Measurements from ENCODE around the gene RBM19.
A peak's percentile ranks its signal among the peaks of the same experiment; 100 is the strongest.
"Not testable (repeated sequence)": the region's sequence is repeated elsewhere in the genome, so short reads cannot be mapped to it uniquely, and the experiment has no call there.

Gene RBM19, protein sequence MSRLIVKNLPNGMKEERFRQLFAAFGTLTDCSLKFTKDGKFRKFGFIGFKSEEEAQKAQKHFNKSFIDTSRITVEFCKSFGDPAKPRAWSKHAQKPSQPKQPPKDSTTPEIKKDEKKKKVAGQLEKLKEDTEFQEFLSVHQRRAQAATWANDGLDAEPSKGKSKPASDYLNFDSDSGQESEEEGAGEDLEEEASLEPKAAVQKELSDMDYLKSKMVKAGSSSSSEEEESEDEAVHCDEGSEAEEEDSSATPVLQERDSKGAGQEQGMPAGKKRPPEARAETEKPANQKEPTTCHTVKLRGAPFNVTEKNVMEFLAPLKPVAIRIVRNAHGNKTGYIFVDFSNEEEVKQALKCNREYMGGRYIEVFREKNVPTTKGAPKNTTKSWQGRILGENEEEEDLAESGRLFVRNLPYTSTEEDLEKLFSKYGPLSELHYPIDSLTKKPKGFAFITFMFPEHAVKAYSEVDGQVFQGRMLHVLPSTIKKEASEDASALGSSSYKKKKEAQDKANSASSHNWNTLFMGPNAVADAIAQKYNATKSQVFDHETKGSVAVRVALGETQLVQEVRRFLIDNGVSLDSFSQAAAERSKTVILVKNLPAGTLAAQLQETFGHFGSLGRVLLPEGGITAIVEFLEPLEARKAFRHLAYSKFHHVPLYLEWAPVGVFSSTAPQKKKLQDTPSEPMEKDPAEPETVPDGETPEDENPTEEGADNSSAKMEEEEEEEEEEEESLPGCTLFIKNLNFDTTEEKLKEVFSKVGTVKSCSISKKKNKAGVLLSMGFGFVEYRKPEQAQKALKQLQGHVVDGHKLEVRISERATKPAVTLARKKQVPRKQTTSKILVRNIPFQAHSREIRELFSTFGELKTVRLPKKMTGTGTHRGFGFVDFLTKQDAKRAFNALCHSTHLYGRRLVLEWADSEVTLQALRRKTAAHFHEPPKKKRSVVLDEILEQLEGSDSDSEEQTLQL

GRCh38 chr12:113965951-113966797 lies at the start of gene RBM19:
TSS of gene RBM19 (minus strand) at chr12:113966325. CDS start at chr12:113966227, 98 bp downstream.
- DNase-seq, result peak; percentile 97

DNA sequence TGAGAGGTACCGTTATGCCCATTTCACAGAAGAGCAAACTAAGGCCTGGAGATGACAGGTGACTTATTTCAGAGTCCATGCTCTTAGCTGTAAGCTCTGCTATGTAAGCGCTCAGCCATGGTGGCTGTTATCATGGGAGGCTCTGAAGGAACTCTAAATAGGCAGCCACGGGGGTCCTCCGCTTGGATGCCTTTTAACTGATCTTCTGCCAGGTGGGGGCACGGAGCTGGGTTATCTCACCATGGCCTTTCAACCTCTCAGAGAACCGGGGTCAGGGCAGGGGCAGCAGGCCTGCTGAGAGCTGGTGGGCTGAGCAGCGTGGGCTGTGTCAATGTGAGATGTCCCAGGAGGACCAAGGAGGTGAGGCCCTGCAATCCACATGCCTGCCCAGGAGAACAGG lies 49.7 kb upstream of the RBM19 start:
- no peak for DNase-seq

DNA sequence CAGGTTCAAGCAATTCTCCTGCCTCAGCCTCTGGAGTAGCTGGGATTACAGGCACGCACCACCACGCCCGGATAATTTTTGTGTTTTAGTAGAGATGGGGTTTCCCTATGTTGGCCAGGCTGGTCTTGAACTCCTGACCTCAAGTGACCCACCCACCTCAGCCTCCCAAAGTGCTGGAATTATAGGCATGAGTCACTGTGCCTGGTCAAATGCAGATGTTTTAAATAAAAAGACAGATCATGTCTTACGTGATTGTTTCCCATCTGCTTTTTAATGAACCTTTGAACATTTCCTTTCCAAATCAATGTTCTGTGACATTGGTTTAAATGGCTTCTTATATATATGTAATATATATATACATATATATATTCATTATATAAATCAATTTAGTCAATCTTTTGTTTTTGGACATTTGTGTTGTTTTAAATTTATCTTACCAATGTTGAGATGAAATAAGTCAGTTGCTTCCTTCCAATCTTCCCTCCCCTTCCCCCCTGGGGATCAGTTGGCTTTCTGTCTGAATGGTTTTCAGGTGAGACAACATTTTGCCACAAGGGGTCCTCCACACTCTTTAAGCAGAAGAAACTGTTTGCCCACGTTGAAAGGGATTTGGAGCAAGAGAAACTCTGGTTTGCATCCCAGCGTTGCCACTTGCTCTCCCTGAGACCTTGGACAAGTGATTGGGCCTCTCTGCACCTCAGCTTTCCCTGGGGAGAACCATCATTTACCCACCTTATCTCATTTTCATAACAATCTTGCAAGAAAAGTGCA lies 47.6 kb upstream of the RBM19 start:
- peak; percentile 16 for DNase-seq

DNA sequence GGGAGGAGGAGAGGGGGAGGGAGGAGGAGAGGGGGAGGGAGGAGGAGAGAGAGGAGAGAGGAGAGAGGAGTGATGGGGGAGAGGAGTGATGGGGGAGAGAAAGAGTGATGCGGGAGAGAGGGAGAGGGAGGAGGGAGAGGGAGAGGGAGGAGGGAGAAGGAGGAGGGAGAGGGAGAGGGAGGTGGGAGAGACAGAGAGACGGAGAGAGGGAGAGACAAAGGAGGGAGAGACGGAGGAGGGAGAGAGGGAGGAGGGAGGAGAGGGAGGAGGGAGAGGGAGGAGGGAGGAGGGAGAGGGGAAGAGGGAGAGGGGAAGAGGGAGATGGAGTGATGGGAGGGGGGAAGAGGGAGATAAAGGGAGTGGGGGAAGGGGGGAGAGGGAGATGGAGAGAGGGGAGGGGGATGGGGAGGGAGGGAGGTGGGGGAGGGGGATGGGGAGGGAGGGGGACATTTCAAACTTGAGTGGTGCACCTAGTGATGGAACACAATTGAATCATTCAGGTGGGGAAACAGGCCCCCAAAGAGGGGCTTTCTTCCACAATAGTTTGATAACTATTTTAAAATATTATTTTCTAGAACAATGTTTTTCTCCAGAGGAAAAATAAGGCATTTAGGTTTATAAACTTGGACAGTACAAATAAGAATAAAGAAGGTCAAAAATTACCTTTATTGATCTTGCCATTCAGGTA lies 46.8 kb upstream of the RBM19 start:
- no peak for DNase-seq

DNA sequence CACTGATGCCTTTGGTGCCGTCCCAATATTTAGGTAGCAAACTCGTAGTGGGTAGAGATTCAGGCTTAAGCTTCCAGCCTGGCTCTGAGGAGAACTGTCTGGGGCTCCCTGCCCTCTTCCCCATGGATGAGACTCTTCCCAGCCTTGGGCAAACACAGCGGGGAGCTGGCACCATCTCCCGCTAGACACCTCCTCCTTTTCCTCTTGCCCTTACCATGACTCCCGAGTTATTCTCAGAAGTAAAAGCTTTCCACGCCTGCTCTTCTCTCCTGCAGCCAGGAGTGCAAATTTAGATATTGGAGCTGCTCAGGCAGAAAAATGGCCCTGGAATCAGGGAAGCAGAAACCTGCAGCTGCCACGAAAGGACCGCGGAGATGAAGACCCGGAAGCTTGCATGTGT lies 45.6 kb upstream of the RBM19 start:
- no peak for DNase-seq

DNA sequence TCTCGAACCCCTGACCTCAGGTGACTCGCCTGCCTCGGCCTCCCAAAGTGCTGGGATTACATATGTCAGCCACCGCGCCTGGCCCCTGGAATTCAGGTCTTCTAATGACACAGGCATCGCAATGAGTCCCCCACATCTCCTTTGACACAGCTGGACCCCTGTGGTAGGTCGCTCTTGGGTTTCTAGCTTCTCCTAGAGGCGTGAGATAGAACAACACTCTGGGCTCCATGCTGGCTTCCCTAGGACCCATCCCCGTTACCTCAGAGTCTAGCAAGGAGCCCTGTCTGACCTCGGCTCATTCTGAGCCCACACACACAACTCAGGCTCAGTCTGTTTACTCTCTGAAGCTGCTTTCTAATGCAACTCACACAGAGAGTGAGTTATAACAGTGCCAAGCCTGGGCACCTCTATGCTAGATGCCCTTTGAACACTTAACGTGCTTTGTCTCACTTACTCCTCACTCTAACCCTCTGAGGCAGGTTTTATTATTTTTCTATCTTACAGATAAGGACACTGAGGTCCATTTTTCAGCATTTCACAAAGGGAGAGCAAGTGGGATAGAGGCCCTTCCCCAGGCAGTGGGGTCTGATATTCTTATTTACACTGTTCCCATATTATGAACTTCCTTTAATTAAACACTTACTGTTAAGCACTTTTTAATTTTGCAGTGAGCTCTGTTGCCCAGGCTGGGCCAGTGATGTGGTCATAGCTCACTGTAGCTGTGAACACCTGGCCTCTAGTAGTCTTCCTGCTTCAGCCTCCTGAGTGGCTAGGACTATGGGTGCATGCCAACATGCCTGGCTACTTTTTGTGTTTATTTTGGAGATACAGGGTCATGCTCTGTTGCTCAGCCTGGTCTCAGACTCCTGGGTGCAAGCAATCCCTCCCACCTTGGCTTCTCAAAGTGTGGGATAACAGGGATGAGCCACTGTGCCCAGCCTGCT lies 40.6 kb upstream of the RBM19 start:
- DNase-seq, result no peak

- no peak for DNase-seq
Observed at GRCh38 chr12:114004402-114004801, 38.3 kb upstream of the RBM19 start.

- DNase-seq, result no peak
Observed at GRCh38 chr12:114003286-114003685, 37.2 kb upstream of the RBM19 start.

DNA sequence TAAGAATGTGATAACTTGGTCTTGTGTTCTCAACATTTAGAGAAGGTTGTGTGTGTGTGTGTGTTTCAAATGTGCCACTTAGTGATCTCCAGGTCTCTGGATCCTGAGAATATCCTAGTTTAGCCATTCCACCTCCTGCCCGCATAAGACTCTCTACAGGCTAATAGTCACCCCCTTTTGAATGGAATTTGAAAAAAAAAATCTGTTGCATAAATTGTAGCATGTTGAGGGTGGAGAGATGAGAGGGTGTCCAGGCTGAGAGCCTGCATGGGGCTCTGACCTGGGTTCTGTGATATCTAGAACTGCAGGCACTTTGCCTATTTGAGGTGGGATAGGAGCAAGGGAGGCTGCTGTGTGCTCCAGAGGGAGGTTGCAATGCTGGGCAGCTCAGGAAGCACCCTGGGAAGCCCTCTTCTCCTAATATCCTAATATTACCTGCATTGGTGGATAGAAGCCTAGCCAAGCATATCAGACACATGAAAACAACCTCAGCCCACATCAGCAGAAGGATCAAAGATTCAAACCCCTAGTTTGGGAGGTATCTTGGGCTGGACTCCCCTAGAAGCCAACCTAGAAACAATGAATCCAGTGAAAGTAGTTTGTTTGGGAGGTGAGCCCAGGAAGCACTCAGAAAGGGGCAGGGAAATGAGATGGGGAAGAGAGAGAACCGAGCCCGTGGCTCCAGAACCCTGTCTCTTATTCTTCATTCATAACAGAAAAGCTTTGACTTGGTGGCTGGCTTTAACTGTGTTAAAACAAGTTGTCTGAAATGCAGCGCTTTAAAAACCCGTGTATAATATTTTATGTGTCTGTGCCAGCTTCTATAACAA lies 35.6 kb upstream of the RBM19 start:
- no peak for DNase-seq

GRCh38 chr12:114000861-114001260 lies 34.7 kb upstream of the RBM19 start:
- DNase-seq, result no peak

DNA sequence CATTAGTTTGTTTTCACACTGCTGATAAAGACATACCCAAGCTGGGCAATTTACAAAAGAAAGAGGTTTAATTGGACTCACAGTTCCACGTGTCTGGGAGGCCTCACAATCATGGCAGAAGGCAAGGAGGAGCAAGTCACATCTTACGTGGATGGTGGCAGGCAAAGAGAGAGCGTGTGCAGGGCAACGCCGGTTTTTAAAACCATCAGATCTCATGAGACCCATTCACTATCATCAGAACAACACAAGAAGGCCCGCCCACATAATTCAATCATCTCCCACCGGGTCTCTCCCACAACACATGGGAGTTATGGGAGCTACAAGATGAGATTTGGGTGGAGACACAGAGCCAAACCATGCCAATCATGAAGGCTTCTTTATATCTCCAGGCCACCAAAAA lies 34.1 kb upstream of the RBM19 start:
- DNase-seq, result not testable (repeated sequence)

DNA sequence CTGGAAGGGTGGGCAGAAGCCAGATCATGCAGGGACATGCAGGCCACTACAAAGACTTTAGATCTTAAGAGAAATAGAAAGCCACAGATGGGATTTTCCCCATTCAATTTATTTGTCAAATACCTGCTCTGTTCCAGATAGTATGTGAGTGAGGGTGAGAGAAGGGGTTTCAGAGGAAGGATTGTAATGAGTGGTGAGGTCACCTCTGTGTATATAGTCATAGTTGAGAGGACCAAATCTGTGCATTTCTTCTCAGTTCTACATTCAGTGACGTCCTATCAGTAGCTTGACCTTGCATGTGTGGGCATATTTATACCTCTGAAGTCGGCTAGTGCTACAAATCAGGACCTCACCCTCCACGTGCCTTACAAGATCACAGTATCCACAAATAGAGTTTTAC lies 31.2 kb upstream of the RBM19 start:
- no peak for DNase-seq

- DNase-seq, result no peak
Observed at GRCh38 chr12:113996026-113996425, 29.9 kb upstream of the RBM19 start.

DNA sequence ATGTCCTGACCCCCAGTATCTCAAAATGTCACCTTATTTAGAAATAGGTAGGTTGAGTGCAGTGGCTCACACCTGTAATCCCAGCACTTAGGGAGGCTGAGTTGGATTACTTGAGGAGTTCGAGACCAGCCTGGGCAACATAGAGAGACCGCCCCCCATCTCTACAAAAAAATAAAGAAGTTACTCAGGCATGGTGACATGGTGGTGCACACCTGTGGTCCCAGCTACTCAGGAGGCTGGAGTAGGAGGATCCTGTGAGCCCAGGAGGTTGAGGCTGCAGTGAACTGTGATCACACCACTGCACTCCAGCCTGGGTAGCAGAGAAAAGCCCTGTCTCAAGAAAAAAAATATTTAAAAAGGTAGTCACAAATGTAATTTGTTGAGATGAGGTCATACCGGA lies 27.9 kb upstream of the RBM19 start:
- no peak for DNase-seq

DNA sequence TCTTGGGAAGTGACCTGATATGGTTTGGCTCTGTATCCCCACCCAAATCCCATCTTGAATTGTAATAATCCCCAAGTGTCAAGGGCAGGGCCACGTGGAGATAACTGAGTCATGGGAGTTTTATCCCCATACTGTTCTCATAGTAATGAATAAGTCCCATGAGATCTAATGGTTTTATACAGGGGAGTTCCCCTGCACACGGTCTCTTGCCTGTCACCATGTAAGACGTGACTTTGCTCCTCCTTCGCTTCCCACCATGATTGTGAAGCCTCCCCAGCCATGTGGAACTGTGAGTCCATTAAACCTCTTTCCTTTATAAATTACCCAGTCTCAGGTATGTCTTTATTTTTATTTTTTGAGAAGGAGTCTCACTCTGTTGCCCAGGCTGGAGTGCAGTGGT lies 26.6 kb upstream of the RBM19 start:
- DNase-seq, result not testable (repeated sequence)

DNA sequence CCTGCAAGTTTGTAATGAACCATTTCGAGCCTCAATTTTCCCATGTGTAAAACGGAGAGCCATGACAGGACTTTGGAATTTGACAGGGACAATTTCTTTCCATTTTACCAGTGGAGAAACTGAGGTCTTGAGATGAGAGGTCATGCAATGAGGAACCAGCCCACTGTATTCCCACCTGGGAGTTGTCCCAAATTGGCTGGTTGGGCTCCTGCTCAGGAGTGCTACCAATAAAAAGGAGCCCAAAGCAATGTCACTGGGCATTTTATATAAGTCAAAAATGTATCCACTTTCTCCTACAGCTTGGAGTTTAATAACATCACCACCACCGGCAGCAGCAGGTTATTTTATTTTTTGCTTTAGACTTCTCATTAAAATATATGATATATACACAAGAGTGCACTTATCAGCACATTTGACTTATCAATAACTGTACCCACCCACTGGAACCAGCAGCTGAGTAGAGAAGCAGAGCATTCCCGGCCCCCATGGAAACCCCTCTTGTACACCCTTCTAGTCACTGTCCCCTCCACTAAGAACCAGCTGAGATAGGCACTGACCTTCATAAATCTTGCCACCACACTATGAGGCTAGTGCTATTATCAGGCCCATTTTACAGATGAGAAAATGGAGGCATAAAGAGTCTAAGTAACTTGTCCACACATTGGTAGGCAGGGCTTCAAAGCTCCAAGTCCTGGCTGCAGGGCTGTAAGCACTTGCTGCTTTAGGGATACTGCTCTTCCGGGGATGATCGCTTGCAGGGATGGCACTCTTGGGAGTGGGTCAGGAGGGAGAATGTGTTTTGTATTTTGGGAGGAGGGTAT lies 25.3 kb upstream of the RBM19 start:
- no peak for DNase-seq

- no peak for DNase-seq
Observed at GRCh38 chr12:113990250-113991223, 24.4 kb upstream of the RBM19 start.
